Measurements from ENCODE around the gene PDCD11. TPM values are rescaled to one million over a fixed set of nuclear protein-coding genes. Genes with fewer than 3 reads are reported as not detected.

Gene PDCD11
- total RNA-seq, 1 donor = 33.9 TPM

Other genes with a start within 250 kb of the PDCD11 start
- gene NT5C2, start 203.4 kb upstream of the PDCD11 start, total RNA-seq (ENCODE audit: low replicate concordance) = 95.2 and 122 TPM in 2 replicates
- under 0.01 and 0.82 TPM in 2 replicates for gene RPEL1, start 150.7 kb upstream of the PDCD11 start, total RNA-seq (ENCODE audit: low replicate concordance)
- gene INA, start 119.5 kb upstream of the PDCD11 start, total RNA-seq (ENCODE audit: low replicate concordance) = 0.33 and 0.90 TPM in 2 replicates
- gene PCGF6, start 45.5 kb upstream of the PDCD11 start, total RNA-seq (ENCODE audit: low replicate concordance) = 16.4 and 64.0 TPM in 2 replicates
- gene TAF5, start 28.6 kb upstream of the PDCD11 start, total RNA-seq (ENCODE audit: low replicate concordance) = 3.8 and 5.6 TPM in 2 replicates
- gene ATP5MK, start 151 bp upstream of the PDCD11 start, total RNA-seq (ENCODE audit: low replicate concordance) = 159 and 387 TPM in 2 replicates
- 57.6 and 91.4 TPM in 2 replicates for gene CALHM2, start 55.7 kb downstream of the PDCD11 start, total RNA-seq (ENCODE audit: low replicate concordance)
- gene CALHM1, start 62.3 kb downstream of the PDCD11 start, total RNA-seq (ENCODE audit: low replicate concordance) = not detected in 2 replicates
- gene CALHM3, start 82.6 kb downstream of the PDCD11 start, total RNA-seq (ENCODE audit: low replicate concordance) = not detected in 2 replicates
- gene NEURL1, start 97.1 kb downstream of the PDCD11 start, total RNA-seq (ENCODE audit: low replicate concordance) = 0.27 TPM in 1 of 2 replicates, not detected in the other